ENCODE measurements around the gene UCP2. TPM values are rescaled to one million over a fixed set of nuclear protein-coding genes. Genes with fewer than 3 reads are reported as not detected.

Gene UCP2
- total RNA-seq, 2 experiments from 2014 or later = 467 to 468 TPM

GRCh38 chr11:74025467-74026166 is 43.0 kb upstream of the UCP2 start:
- ChIA-PET POLR2A (no interaction called here), CTCF (interaction anchor here (0.6 kb wide), 1 partner anchor 306 kb away, joined by 3 read pairs; no protein-coding TSS in a partner anchor)
- Histone ChIP-seq H3K4me3 (ENCODE audit: low read length) (no peak overlapping the region), H3K27ac (ENCODE audit: low read depth in 1 of 2, low read length in 2 of 2) (no peak overlapping the region), H3K9me3 (ENCODE audit: control insufficient read depth in 1 of 2, insufficient read depth in 1 of 2, low read length in 2 of 2) (no peaks in the 10 kb centered on the region), H3K27me3 (ENCODE audit: control insufficient read depth in 1 of 2, insufficient read depth in 2 of 2, low read length in 2 of 2) (no peaks in the 10 kb centered on the region), H3K36me3 (ENCODE audit: insufficient read depth, low read length) (peaks cover 3% of the 10 kb centered on the region), H3K4me1 (ENCODE audit: insufficient read depth, low read length) (peaks cover 41% of the 10 kb centered on the region)
- intact Hi-C loops (cut with DNase I, micrococcal nuclease) = no loop called here
- no peaks in the 10 kb centered on the region for H3K27me3 Mint-ChIP-seq
- peaks cover 28% of the 10 kb centered on the region for H3K36me3 Mint-ChIP-seq (ENCODE audit: low read depth)
- TF ChIP-seq CTCF (IDR thresholded peaks at IDR 0.05) = no peak
- H3K9me3 Mint-ChIP-seq = no peaks in the 10 kb centered on the region
- H3K27ac Mint-ChIP-seq = no peak overlapping the region
- peak in 2 of 14 experiments; percentile 48 to 56 for DNase-seq
- H3K4me1 Mint-ChIP-seq (ENCODE audit: low read depth) = peaks cover 25% of the 10 kb centered on the region
- H3K4me3 Mint-ChIP-seq = no peak overlapping the region
- no peak for ATAC-seq (ENCODE audit: poor library complexity)

GRCh38 chr11:74024261-74025029 is 41.8 kb upstream of the UCP2 start:
- CTCF ChIA-PET = no interaction called here

GRCh38 chr11:74023276-74023675 is 40.6 kb upstream of the UCP2 start:
- no peak overlapping the region for H3K27ac ChIP-seq (ENCODE audit: low read depth in 1 of 2, low read length in 2 of 2)
- Mint-ChIP-seq H3K27ac (no peak overlapping the region), H3K36me3 (ENCODE audit: low read depth) (peaks cover 23% of the 10 kb centered on the region)

More at GRCh38 chr11:74024261-74025029, 41.8 kb upstream of the UCP2 start:
- Histone ChIP-seq H3K4me1 (ENCODE audit: insufficient read depth, low read length) (peaks cover 41% of the 10 kb centered on the region), H3K4me3 (ENCODE audit: low read length) (no peak overlapping the region), H3K27me3 (ENCODE audit: control insufficient read depth in 1 of 2, insufficient read depth in 2 of 2, low read length in 2 of 2) (no peaks in the 10 kb centered on the region), H3K27ac (ENCODE audit: low read depth in 1 of 2, low read length in 2 of 2) (no peak overlapping the region), H3K36me3 (ENCODE audit: insufficient read depth, low read length) (peaks cover 3% of the 10 kb centered on the region), H3K9me3 (ENCODE audit: control insufficient read depth in 1 of 2, insufficient read depth in 1 of 2, low read length in 2 of 2) (no peaks in the 10 kb centered on the region)
- H3K4me1 Mint-ChIP-seq (ENCODE audit: low read depth) = peaks cover 18% of the 10 kb centered on the region
- no peak overlapping the region for H3K27ac Mint-ChIP-seq
- POLR2A ChIA-PET = no interaction called here
- intact Hi-C loops (cut with DNase I, micrococcal nuclease) = no loop called here
- H3K36me3 Mint-ChIP-seq (ENCODE audit: low read depth) = peaks cover 26% of the 10 kb centered on the region
- TF ChIP-seq CTCF (IDR thresholded peaks at IDR 0.05) = no peak
- ATAC-seq (ENCODE audit: poor library complexity) (no peak), DNase-seq (peak in 2 of 14 experiments; percentile 50 to 56)
- H3K4me3 Mint-ChIP-seq = no peak overlapping the region
- no peaks in the 10 kb centered on the region for H3K27me3 Mint-ChIP-seq
- H3K9me3 Mint-ChIP-seq = no peaks in the 10 kb centered on the region

More at GRCh38 chr11:74023276-74023675, 40.6 kb upstream of the UCP2 start:
- intact Hi-C loops (cut with DNase I, micrococcal nuclease) = no loop called here
- TF ChIP-seq CTCF (IDR thresholded peaks at IDR 0.05) = no peak
- ATAC-seq (ENCODE audit: poor library complexity) = no peak
- DNase-seq = no peak
- H3K4me1 Mint-ChIP-seq (ENCODE audit: low read depth) = peaks cover 18% of the 10 kb centered on the region
- no peaks in the 10 kb centered on the region for H3K27me3 Mint-ChIP-seq
- CTCF ChIA-PET = no interaction called here
- H3K9me3 Mint-ChIP-seq = no peaks in the 10 kb centered on the region
- H3K27me3 ChIP-seq (ENCODE audit: control insufficient read depth in 1 of 2, insufficient read depth in 2 of 2, low read length in 2 of 2) = no peaks in the 10 kb centered on the region
- peaks cover 51% of the 10 kb centered on the region for H3K4me1 ChIP-seq (ENCODE audit: insufficient read depth, low read length)
- no peak overlapping the region for H3K4me3 ChIP-seq (ENCODE audit: low read length)
- H3K4me3 Mint-ChIP-seq = no peak overlapping the region
- peaks cover 3% of the 10 kb centered on the region for H3K36me3 ChIP-seq (ENCODE audit: insufficient read depth, low read length)
- POLR2A ChIA-PET = no interaction called here
- H3K9me3 ChIP-seq (ENCODE audit: control insufficient read depth in 1 of 2, insufficient read depth in 1 of 2, low read length in 2 of 2) = no peaks in the 10 kb centered on the region

All from CD4-positive, alpha-beta T cell (primary cell).